ENCODE measurements around the gene MATN1.

GRCh38 chr1:30764939-30765555, 41.7 kb upstream of the MATN1 start:
- TF ChIP-seq, protein P1, sequence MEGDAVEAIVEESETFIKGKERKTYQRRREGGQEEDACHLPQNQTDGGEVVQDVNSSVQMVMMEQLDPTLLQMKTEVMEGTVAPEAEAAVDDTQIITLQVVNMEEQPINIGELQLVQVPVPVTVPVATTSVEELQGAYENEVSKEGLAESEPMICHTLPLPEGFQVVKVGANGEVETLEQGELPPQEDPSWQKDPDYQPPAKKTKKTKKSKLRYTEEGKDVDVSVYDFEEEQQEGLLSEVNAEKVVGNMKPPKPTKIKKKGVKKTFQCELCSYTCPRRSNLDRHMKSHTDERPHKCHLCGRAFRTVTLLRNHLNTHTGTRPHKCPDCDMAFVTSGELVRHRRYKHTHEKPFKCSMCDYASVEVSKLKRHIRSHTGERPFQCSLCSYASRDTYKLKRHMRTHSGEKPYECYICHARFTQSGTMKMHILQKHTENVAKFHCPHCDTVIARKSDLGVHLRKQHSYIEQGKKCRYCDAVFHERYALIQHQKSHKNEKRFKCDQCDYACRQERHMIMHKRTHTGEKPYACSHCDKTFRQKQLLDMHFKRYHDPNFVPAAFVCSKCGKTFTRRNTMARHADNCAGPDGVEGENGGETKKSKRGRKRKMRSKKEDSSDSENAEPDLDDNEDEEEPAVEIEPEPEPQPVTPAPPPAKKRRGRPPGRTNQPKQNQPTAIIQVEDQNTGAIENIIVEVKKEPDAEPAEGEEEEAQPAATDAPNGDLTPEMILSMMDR (IDR thresholded peaks at IDR 0.05; ENCODE audit: insufficient read depth, low read length): no peak
- TF ChIP-seq REST (IDR thresholded peaks at IDR 0.05; ENCODE audit: insufficient replicate concordance, low read depth) (no peak), GABPA (IDR thresholded peaks at IDR 0.05; ENCODE audit: low read depth) (no peak), POLR2AphosphoS5 (IDR thresholded peaks at IDR 0.05; ENCODE audit: low read depth) (no peak)
